Tibial nerve (tissue), 4 donors: ENCODE measurements around the gene ANXA6.

Experiments
- EP300 ChIP-seq, 2 donors: sonication (generic); formaldehyde crosslinking; IDR thresholded peaks; one replicate each; pipeline ENCODE4 v1.6.1; 2017; ENCODE audit warnings: antibody characterized with exemption in 2 of 2, mild to moderate bottlenecking in 1 of 2
- POLR2A ChIP-seq, 2 donors: fragments of 450-650 bp; IDR thresholded peaks; one replicate each; pipeline ENCODE4 v1.6.1; 2017; ENCODE audit warnings: antibody characterized with exemption in 2 of 2, mild to moderate bottlenecking in 2 of 2, moderate library complexity in 2 of 2
- TF ChIP-seq, protein P1 (sequence below), 5 experiments: fragments of 200-600 bp in 3 of 5; fragments of 450-650 bp in 2 of 5; sonication (generic) in 3 of 5; IDR thresholded peaks; one replicate each; pipeline ENCODE4 v1.5.1; 2016 to 2019; ENCODE audit warnings: antibody characterized with exemption in 5 of 5, mild to moderate bottlenecking in 3 of 5, moderate library complexity in 2 of 5

DNA sequence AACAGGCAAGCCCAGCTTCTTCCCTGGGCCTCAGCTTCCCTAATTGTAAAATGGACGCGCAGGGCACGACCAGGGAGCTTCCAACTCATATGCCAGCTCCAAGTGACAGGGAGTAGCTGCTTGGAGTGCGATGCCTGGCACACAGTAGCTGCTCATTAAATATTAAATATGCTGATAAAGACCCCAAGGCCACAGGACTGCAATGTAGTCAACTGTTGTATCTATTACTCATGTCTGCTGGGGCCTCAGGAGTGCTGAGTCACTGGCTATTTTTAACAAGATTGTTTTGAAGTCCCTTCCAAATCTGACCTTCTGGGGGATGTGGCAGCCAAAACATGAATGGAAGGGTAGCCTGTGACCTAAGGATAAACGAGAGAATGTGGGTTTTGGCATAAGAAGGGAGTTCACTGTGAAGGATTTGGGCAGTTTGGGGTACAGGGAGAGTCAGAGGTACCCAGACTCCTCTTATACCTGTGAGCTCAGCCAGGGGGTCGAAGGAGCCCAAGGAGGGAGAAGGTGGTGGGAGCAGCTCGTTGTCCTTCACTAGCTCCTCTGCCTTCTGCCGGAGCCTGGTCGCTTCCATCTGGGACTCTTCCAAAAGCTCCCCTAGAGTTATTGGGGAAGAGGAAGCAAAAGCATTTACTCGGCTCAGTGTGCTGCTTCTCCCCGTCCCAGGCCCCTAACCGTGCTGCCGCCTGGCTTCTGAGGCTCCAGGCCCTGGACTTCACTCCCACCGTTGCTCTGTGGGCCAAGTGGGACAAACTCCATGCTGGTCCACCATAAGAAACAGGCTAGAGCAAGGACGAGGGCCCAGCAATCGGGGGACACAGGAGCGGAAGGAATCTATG, 94.2 kb downstream of the ANXA6 start:
- TF ChIP-seq, protein P1, sequence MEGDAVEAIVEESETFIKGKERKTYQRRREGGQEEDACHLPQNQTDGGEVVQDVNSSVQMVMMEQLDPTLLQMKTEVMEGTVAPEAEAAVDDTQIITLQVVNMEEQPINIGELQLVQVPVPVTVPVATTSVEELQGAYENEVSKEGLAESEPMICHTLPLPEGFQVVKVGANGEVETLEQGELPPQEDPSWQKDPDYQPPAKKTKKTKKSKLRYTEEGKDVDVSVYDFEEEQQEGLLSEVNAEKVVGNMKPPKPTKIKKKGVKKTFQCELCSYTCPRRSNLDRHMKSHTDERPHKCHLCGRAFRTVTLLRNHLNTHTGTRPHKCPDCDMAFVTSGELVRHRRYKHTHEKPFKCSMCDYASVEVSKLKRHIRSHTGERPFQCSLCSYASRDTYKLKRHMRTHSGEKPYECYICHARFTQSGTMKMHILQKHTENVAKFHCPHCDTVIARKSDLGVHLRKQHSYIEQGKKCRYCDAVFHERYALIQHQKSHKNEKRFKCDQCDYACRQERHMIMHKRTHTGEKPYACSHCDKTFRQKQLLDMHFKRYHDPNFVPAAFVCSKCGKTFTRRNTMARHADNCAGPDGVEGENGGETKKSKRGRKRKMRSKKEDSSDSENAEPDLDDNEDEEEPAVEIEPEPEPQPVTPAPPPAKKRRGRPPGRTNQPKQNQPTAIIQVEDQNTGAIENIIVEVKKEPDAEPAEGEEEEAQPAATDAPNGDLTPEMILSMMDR (IDR thresholded peaks at IDR 0.05) = no peak
- TF ChIP-seq EP300 (IDR thresholded peaks at IDR 0.05) (no peak), POLR2A (IDR thresholded peaks at IDR 0.05) (no peak)
